Smooth muscle cell of the brain vasculature (primary cell): ENCODE data around the gene C11orf71.

Source experiments
- DNase-seq: peaks from one replicate; pipeline ENCODE4 v3.0.0-alpha.2; 2012; ENCODE audit warnings: low read depth, low spot score

Gene C11orf71

GRCh38 chr11:114399490-114400215, 658 bp downstream of the C11orf71 start:
- no peak for DNase-seq

- no peak for DNase-seq
Observed at GRCh38 chr11:114398303-114398920, 1.9 kb downstream of the C11orf71 start.

- DNase-seq, result no peak
Observed at GRCh38 chr11:114397349-114397982, 2.8 kb downstream of the C11orf71 start.

- DNase-seq, result no peak
Observed at GRCh38 chr11:114396916-114397315, 3.4 kb downstream of the C11orf71 start.

GRCh38 chr11:114395736-114396135, 4.6 kb downstream of the C11orf71 start:
- DNase-seq, result no peak

- DNase-seq, result no peak
Observed at GRCh38 chr11:114392735-114393667, 7.3 kb downstream of the C11orf71 start.

- no peak for DNase-seq
Observed at GRCh38 chr11:114386545-114386944, 13.8 kb downstream of the C11orf71 start.

- no peak for DNase-seq
Observed at GRCh38 chr11:114386131-114386530, 14.2 kb downstream of the C11orf71 start.

GRCh38 chr11:114384487-114384886, 15.8 kb downstream of the C11orf71 start:
- DNase-seq, result no peak

- DNase-seq, result no peak
Observed at GRCh38 chr11:114382509-114382908, 17.8 kb downstream of the C11orf71 start.

GRCh38 chr11:114379394-114380069, 20.8 kb downstream of the C11orf71 start:
- DNase-seq, result no peak

- no peak for DNase-seq
Observed at GRCh38 chr11:114377612-114378267, 22.6 kb downstream of the C11orf71 start.

GRCh38 chr11:114375052-114375451, 25.3 kb downstream of the C11orf71 start:
- no peak for DNase-seq

- no peak for DNase-seq
Observed at GRCh38 chr11:114368918-114369680, 31.2 kb downstream of the C11orf71 start.

- DNase-seq, result no peak
Observed at GRCh38 chr11:114367244-114367957, 32.9 kb downstream of the C11orf71 start.

- DNase-seq, result no peak
Observed at GRCh38 chr11:114366331-114367243, 33.7 kb downstream of the C11orf71 start.

- no peak for DNase-seq
Observed at GRCh38 chr11:114362958-114363357, 37.4 kb downstream of the C11orf71 start.

GRCh38 chr11:114362326-114362725, 38.0 kb downstream of the C11orf71 start:
- no peak for DNase-seq
